Smooth muscle cell (in vitro differentiated cells): Measurements from ENCODE around the gene ALG11. TPM values are rescaled to one million over a fixed set of nuclear protein-coding genes. Genes with fewer than 3 reads are reported as not detected.

Experiments used
- DNase-seq: peaks from one replicate; lab custom pipeline; 2025; ENCODE audit not compliant: unreplicated experiment; lab: John Stamatoyannopoulos, UW
- H2AFZ ChIP-seq: fragments of 200-600 bp; sonication (generic); 2 replicates; pipeline ENCODE4 v1.6.0; 2016; ENCODE audit warnings: antibody characterized with exemption, low read depth, mild to moderate bottlenecking
- H3F3A ChIP-seq: fragments of 200-600 bp; sonication (generic); 2 replicates; pipeline ENCODE4 v1.6.0; 2017; ENCODE audit warnings: antibody characterized with exemption, low read depth
- H3K27ac ChIP-seq: fragments of 200-600 bp; sonication (generic); 2 replicates; pipeline ENCODE4 v1.5.1; 2016; ENCODE audit warnings: low read depth, mild to moderate bottlenecking
- H3K27me3 ChIP-seq: fragments of 200-600 bp; sonication (generic); 2 replicates; pipeline ENCODE4 v1.6.1; 2016; ENCODE audit warnings: low read depth, mild to moderate bottlenecking
- H3K36me3 ChIP-seq: fragments of 200-600 bp; sonication (generic); 2 replicates; pipeline ENCODE4 v1.5.1; 2016; ENCODE audit warnings: low read depth
- H3K4me1 ChIP-seq: fragments of 200-600 bp; sonication (generic); 2 replicates; pipeline ENCODE4 v1.5.1; 2016; ENCODE audit warnings: low read depth
- H3K4me2 ChIP-seq: fragments of 200-600 bp; sonication (generic); 2 replicates; pipeline ENCODE4 v1.6.0; 2016; ENCODE audit warnings: mild to moderate bottlenecking
- H3K4me3 ChIP-seq: fragments of 200-600 bp; sonication (generic); 2 replicates; pipeline ENCODE4 v1.5.1; 2016; ENCODE audit warnings: mild to moderate bottlenecking
- H3K79me2 ChIP-seq: fragments of 200-600 bp; sonication (generic); 2 replicates; pipeline ENCODE4 v1.6.0; 2016; ENCODE audit warnings: low read depth, mild to moderate bottlenecking
- H3K9ac ChIP-seq: fragments of 200-600 bp; sonication (generic); 2 replicates; pipeline ENCODE4 v1.6.0; 2016; ENCODE audit warnings: low read depth
- H3K9me3 ChIP-seq: fragments of 200-600 bp; sonication (generic); replicated peaks from 2 replicates; pipeline ENCODE4 v1.5.1; 2016; ENCODE audit warnings: low read depth
- H4K20me1 ChIP-seq: fragments of 200-600 bp; sonication (generic); 2 replicates; pipeline ENCODE4 v1.6.0; 2016; ENCODE audit warnings: low read depth
- CTCF ChIP-seq: fragments of 200-600 bp; sonication (generic); IDR thresholded peaks from 2 replicates; pipeline ENCODE4 v1.5.1; 2017; ENCODE audit warnings: borderline replicate concordance, mild to moderate bottlenecking, antibody characterized with exemption; ENCODE audit not compliant: insufficient read depth, poor library complexity, severe bottlenecking
- WGBS: methylation state at CpG from one replicate; pipeline ENCODE4 v1.1.7; 2016; ENCODE audit warnings: low lambda C conversion rate; 5-methylcytosine and 5-hydroxymethylcytosine counted together
- polyA plus RNA-seq: library from polyadenylated mRNA; unstranded; fragments of >200 nt; fragmentation: Nextera tagmentation; extraction: Ambion mirVana; gene quantifications from 2 replicates; pipeline ENCODE4 v1.2.1, GENCODE V29; 2016
- total RNA-seq: library from RNA; depleted of rRNA; stranded (reverse); fragments of >200 nt; gene quantifications from 2 replicates; pipeline ENCODE4 v1.2.3, GENCODE V29; 2014

Gene ALG11
- total and polyA plus RNA-seq, 2 experiments from 2014 or later, result 28.4 to 34.7 TPM

GRCh38 chr13:52061587-52061986 lies 49.4 kb downstream of the ALG11 start:
- Histone ChIP-seq H3K27ac (peak overlapping the region; percentile 6), H3K4me2 (peak overlapping the region; percentile 46), H2AFZ (peak overlapping the region; percentile 75), H3K9ac (no peak overlapping the region), H3F3A (no peaks in the 10 kb centered on the region), H3K27me3 (no peaks in the 10 kb centered on the region), H4K20me1 (no peaks in the 10 kb centered on the region), H3K9me3 (peaks cover 4% of the 10 kb centered on the region), H3K79me2 (no peaks in the 10 kb centered on the region), H3K36me3 (no peaks in the 10 kb centered on the region), H3K4me1 (no peaks in the 10 kb centered on the region), H3K4me3 (no peak overlapping the region)
- DNase-seq, result no peak
- 42% methylated on average over 3 of the region's 3 CpGs for WGBS
- TF ChIP-seq CTCF, result no peak

GRCh38 chr13:52067237-52067636 lies 55.0 kb downstream of the ALG11 start:
- Histone ChIP-seq H2AFZ (no peak overlapping the region), H4K20me1 (no peaks in the 10 kb centered on the region), H3K9ac (no peak overlapping the region), H3K27me3 (no peaks in the 10 kb centered on the region), H3K36me3 (no peaks in the 10 kb centered on the region), H3K4me1 (no peaks in the 10 kb centered on the region), H3K9me3 (peaks cover 22% of the 10 kb centered on the region), H3K4me3 (no peak overlapping the region), H3K79me2 (no peaks in the 10 kb centered on the region), H3K27ac (no peak overlapping the region), H3K4me2 (no peak overlapping the region), H3F3A (no peaks in the 10 kb centered on the region)
- no peak for DNase-seq
- no peak for TF ChIP-seq CTCF

- TF ChIP-seq CTCF, result no peak
- H3K27ac ChIP-seq, result no peak overlapping the region
- no peaks in the 10 kb centered on the region for H3K79me2 ChIP-seq
- no peak overlapping the region for H2AFZ ChIP-seq
- 69% methylated on average over 1 of the region's 1 CpG for WGBS
- no peak overlapping the region for H3K4me2 ChIP-seq
- DNase-seq, result no peak
- no peaks in the 10 kb centered on the region for H3K36me3 ChIP-seq
- peaks cover 22% of the 10 kb centered on the region for H3K9me3 ChIP-seq
- no peaks in the 10 kb centered on the region for H3K27me3 ChIP-seq
- no peak overlapping the region for H3K9ac ChIP-seq
- no peaks in the 10 kb centered on the region for H3F3A ChIP-seq
- H3K4me1 ChIP-seq, result no peaks in the 10 kb centered on the region
- no peak overlapping the region for H3K4me3 ChIP-seq
- no peaks in the 10 kb centered on the region for H4K20me1 ChIP-seq
Observed at GRCh38 chr13:52070929-52071523, 58.8 kb downstream of the ALG11 start.

Other genes starting within 250 kb of the ALG11 start
- gene DHRS12, start 208.2 kb upstream of the ALG11 start, total RNA-seq, result 4.3 and 5.7 TPM in 2 replicates
- gene DHRS12, start 208.2 kb upstream of the ALG11 start, polyA plus RNA-seq, result 9.8 and 9.9 TPM in 2 replicates
- gene TMEM272, start 167.2 kb upstream of the ALG11 start, total RNA-seq, result 0.18 TPM in 2 replicates
- gene TMEM272, start 167.2 kb upstream of the ALG11 start, polyA plus RNA-seq, result 0.22 and 0.26 TPM in 2 replicates
- gene CCDC70, start 150.4 kb upstream of the ALG11 start, total RNA-seq, result not detected in 2 replicates
- not detected in 2 replicates for gene CCDC70, start 150.4 kb upstream of the ALG11 start, polyA plus RNA-seq
- gene ATP7B, start 948 bp upstream of the ALG11 start, total RNA-seq, result 21.5 and 23.5 TPM in 2 replicates
- 9.3 and 10.0 TPM in 2 replicates for gene ATP7B, start 948 bp upstream of the ALG11 start, polyA plus RNA-seq
- 18.3 and 18.5 TPM in 2 replicates for gene UTP14C, start 12.3 kb downstream of the ALG11 start, total RNA-seq
- 8.1 and 8.7 TPM in 2 replicates for gene UTP14C, start 12.3 kb downstream of the ALG11 start, polyA plus RNA-seq
- gene NEK5, start 116.7 kb downstream of the ALG11 start, total RNA-seq, result 0.04 and 0.18 TPM in 2 replicates
- 0.29 and 0.43 TPM in 2 replicates for gene NEK5, start 116.7 kb downstream of the ALG11 start, polyA plus RNA-seq
- gene NEK3, start 147.2 kb downstream of the ALG11 start, total RNA-seq, result 24.4 and 24.5 TPM in 2 replicates
- gene NEK3, start 147.2 kb downstream of the ALG11 start, polyA plus RNA-seq, result 26.0 and 33.8 TPM in 2 replicates